ENCODE results near the gene M6PR.
"Not testable (repeated sequence)": the region's sequence is repeated elsewhere in the genome, so short reads cannot be mapped to it uniquely, and the experiment has no call there.

Gene M6PR

GRCh38 chr12:8912914-8913313 is 36.5 kb downstream of the M6PR start:
- no peak for DNase-seq (ENCODE audit: low read depth, low spot score)

- no peak for DNase-seq (ENCODE audit: low read depth, low spot score)
Measured at GRCh38 chr12:8911606-8912268, 37.7 kb downstream of the M6PR start.

GRCh38 chr12:8909752-8910151 is 39.7 kb downstream of the M6PR start:
- no peak for DNase-seq (ENCODE audit: low read depth, low spot score)

GRCh38 chr12:8907513-8907912 is 41.9 kb downstream of the M6PR start:
- no peak for DNase-seq (ENCODE audit: low read depth, low spot score)

GRCh38 chr12:8906266-8907180 is 42.9 kb downstream of the M6PR start:
- no peak for DNase-seq (ENCODE audit: low read depth, low spot score)

GRCh38 chr12:8905546-8905945 is 43.9 kb downstream of the M6PR start:
- no peak for DNase-seq (ENCODE audit: low read depth, low spot score)

- DNase-seq (ENCODE audit: low read depth, low spot score), result no peak
Measured at GRCh38 chr12:8904665-8905064, 44.8 kb downstream of the M6PR start.

- no peak for DNase-seq (ENCODE audit: low read depth, low spot score)
Measured at GRCh38 chr12:8903646-8904045, 45.8 kb downstream of the M6PR start.

GRCh38 chr12:8902703-8903102 is 46.7 kb downstream of the M6PR start:
- not testable (repeated sequence) for DNase-seq (ENCODE audit: low read depth, low spot score)

- DNase-seq (ENCODE audit: low read depth, low spot score), result no peak
Measured at GRCh38 chr12:8899830-8900229, 49.6 kb downstream of the M6PR start.

- DNase-seq (ENCODE audit: low read depth, low spot score), result no peak
Measured at GRCh38 chr12:8897081-8897480, 52.4 kb downstream of the M6PR start.

GRCh38 chr12:8894986-8895385 is 54.5 kb downstream of the M6PR start:
- DNase-seq (ENCODE audit: low read depth, low spot score), result no peak

- no peak for DNase-seq (ENCODE audit: low read depth, low spot score)
Measured at GRCh38 chr12:8894378-8894777, 55.1 kb downstream of the M6PR start.

- DNase-seq (ENCODE audit: low read depth, low spot score), result no peak
Measured at GRCh38 chr12:8891976-8892375, 57.5 kb downstream of the M6PR start.
